Fibroblast of skin of right quadriceps (primary cell): Measurements from ENCODE around the gene GALNT11.

ENCODE experiments used
- DNase-seq: peaks from one replicate; pipeline ENCODE4 v3.0.0-alpha.2; 2013

GALNT11 gene

DNA sequence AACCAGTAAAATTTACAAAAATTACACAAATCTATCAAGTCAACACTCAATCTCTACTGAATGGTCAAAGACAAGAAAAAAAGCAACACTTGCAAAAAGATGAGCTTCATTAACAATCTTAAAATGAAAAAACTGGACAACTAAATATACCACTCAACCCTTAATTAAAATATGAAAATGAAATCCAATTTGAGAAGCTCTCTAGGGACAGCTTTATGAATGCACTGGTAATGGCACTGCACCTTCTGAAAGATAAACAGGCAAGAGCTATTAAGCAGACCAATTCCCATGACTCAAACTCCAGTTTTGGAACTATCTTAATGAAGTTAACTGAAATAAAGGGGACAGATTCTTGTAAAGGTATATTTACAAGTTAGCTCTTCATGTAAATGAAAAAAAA is 135.7 kb downstream of the GALNT11 start:
- DNase-seq: no peak

DNA sequence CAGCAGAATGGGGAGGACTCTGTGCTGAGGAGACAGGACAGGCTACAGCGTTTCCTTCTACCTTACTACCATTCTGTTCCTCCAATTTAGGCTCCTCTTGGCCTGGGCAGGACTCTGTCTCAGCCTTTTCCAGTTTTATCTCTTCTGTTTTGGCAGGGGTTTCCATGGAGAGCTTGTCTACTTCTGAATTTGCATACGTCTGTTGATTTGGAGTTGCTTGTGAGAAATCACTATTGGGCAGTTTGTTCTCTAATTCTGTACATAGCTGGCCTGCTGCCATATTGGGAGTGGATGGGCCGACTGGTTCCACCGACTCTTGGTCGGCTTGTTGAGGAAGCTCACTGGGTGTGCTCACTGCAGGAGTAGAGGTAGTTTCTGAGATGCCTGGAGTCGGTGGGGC is 136.8 kb downstream of the GALNT11 start:
- DNase-seq: no peak
